IMR-90 (cell line): ENCODE data around the gene CPLX4. TPM values are rescaled to one million over a fixed set of nuclear protein-coding genes. Genes with fewer than 3 reads are reported as not detected.

Source experiments
- ATAC-seq: fragments of 200-7000 bp; cut with Tn5 transposase; 2 replicates; pipeline ENCODE4 v1.9.1; 2020; ENCODE audit warnings: low read depth, mild to moderate bottlenecking, moderate library complexity
- BruUV-seq: library from RNA; stranded (reverse); fragments of 400-500 nt; replicated peaks from 2 replicates; lab custom pipeline; 2021; lab: Mats Ljungman, UMichigan
- CTCF ChIA-PET: fragments of 300-600 bp; formaldehyde crosslinking; extraction: SDS; loops from one replicate; lab custom pipeline; 2021; ENCODE audit warnings: antibody characterized with exemption; lab: Yijun Ruan, JAX
- POLR2A ChIA-PET: fragments of 300-600 bp; sonication (Branson Sonifier 250); formaldehyde crosslinking; loops from one replicate; lab custom pipeline; 2022; ENCODE audit warnings: antibody characterized with exemption; ENCODE audit not compliant: unreplicated experiment; lab: Charles Lee
- DNase-seq: peaks from one replicate; pipeline ENCODE4 v3.0.0; 2013
- H2AFZ ChIP-seq: replicated peaks from 2 replicates; pipeline ENCODE3; 2013; ENCODE audit warnings: low read length, mild to moderate bottlenecking; ENCODE audit not compliant: poor library complexity
- H2AK5ac ChIP-seq: 2 replicates; pipeline ENCODE4 v1.6.1; 2013; ENCODE audit warnings: low read depth, low read length, inconsistent platforms
- H2AK9ac ChIP-seq: replicated peaks from 2 replicates; pipeline ENCODE3; 2013; ENCODE audit warnings: mild to moderate bottlenecking, low read depth, low read length, moderate library complexity; ENCODE audit not compliant: poor library complexity
- H2BK120ac ChIP-seq: 2 replicates; pipeline ENCODE4 v1.6.1; 2013; ENCODE audit warnings: low read depth, low read length, inconsistent platforms
- H2BK15ac ChIP-seq: 3 replicates; pipeline ENCODE4 v1.6.1; 2013; ENCODE audit warnings: low read depth, low read length, inconsistent platforms
- H2BK20ac ChIP-seq: 2 replicates; pipeline ENCODE4 v1.6.1; 2013; ENCODE audit warnings: low read depth, mild to moderate bottlenecking, inconsistent platforms, low read length, moderate library complexity
- H2BK5ac ChIP-seq: 2 replicates; pipeline ENCODE4 v1.6.1; 2013; ENCODE audit warnings: mild to moderate bottlenecking, low read depth, low read length, inconsistent platforms; ENCODE audit not compliant: poor library complexity, severe bottlenecking
- H3K14ac ChIP-seq: replicated peaks from 2 replicates; pipeline ENCODE4 v1.6.1; 2013; ENCODE audit warnings: low read depth, low read length, inconsistent platforms
- H3K18ac ChIP-seq: 2 replicates; pipeline ENCODE4 v1.6.1; 2013; ENCODE audit warnings: low read depth, low read length, control low read depth
- H3K23ac ChIP-seq: 2 replicates; pipeline ENCODE4 v1.6.1; 2013; ENCODE audit warnings: low read depth, low read length, inconsistent platforms
- H3K27ac ChIP-seq: 2 replicates; pipeline ENCODE4 v1.5.1; 2013; ENCODE audit warnings: mild to moderate bottlenecking, control low read depth, low read length; ENCODE audit not compliant: insufficient read depth
- H3K27me3 ChIP-seq: 2 replicates; pipeline ENCODE4 v1.6.1; 2013; ENCODE audit warnings: low read length; ENCODE audit not compliant: control insufficient read depth, insufficient read depth
- H3K36me3 ChIP-seq: 2 replicates; pipeline ENCODE4 v1.6.1; 2013; ENCODE audit warnings: low read length, mixed read lengths; ENCODE audit not compliant: control insufficient read depth, insufficient read depth
- H3K4ac ChIP-seq: 2 replicates; pipeline ENCODE4 v1.6.1; 2013; ENCODE audit warnings: low read depth, low read length, inconsistent platforms
- H3K4me1 ChIP-seq: 2 replicates; pipeline ENCODE4 v1.6.1; 2013; ENCODE audit warnings: low read length, mixed read lengths; ENCODE audit not compliant: control insufficient read depth, insufficient read depth
- H3K4me2 ChIP-seq: 2 replicates; pipeline ENCODE4 v1.6.1; 2013; ENCODE audit warnings: low read depth, mild to moderate bottlenecking, control low read depth, low read length, moderate library complexity
- H3K4me3 ChIP-seq: 2 replicates; pipeline ENCODE4 v1.5.1; 2013; ENCODE audit warnings: low read depth, mild to moderate bottlenecking, control low read depth, low read length, moderate library complexity; ENCODE audit not compliant: insufficient read depth
- H3K56ac ChIP-seq: 2 replicates; pipeline ENCODE4 v1.6.1; 2013; ENCODE audit warnings: low read length, inconsistent platforms; ENCODE audit not compliant: insufficient read depth; ENCODE audit errors: extremely low read depth
- H3K79me1 ChIP-seq, 2 experiments: 2 replicates each; pipeline ENCODE4 v1.6.1; 2013; ENCODE audit warnings: low read length in 2 of 2, inconsistent platforms in 1 of 2, low read depth in 1 of 2
- H3K9ac ChIP-seq: 2 replicates; pipeline ENCODE4 v1.6.1; 2013; ENCODE audit warnings: low read depth, low read length, control low read depth
- H3K9me1 ChIP-seq: 2 replicates; pipeline ENCODE4 v1.6.1; 2013; ENCODE audit warnings: low read length, inconsistent platforms; ENCODE audit not compliant: insufficient read depth
- H3K9me3 ChIP-seq: 2 replicates; pipeline ENCODE4 v1.6.1; 2013; ENCODE audit warnings: low read length; ENCODE audit not compliant: control insufficient read depth, insufficient read depth
- H4K20me1 ChIP-seq: 2 replicates; pipeline ENCODE4 v1.6.1; 2013; ENCODE audit warnings: low read length, inconsistent platforms; ENCODE audit not compliant: insufficient read depth
- H4K5ac ChIP-seq: 2 replicates; pipeline ENCODE4 v1.6.1; 2013; ENCODE audit warnings: mild to moderate bottlenecking, low read depth, low read length, control low read depth
- H4K8ac ChIP-seq, 2 experiments: 2 replicates each; pipeline ENCODE4 v1.6.1; 2013; ENCODE audit warnings: low read depth in 2 of 2, low read length in 2 of 2, control low read depth in 1 of 2, inconsistent platforms in 1 of 2
- H4K91ac ChIP-seq: 2 replicates; pipeline ENCODE4 v1.6.1; 2013; ENCODE audit warnings: low read depth, low read length, inconsistent platforms; ENCODE audit not compliant: insufficient read depth
- BHLHE40 ChIP-seq: fragments of 150-350 bp; IDR thresholded peaks from 2 replicates; pipeline ENCODE4 v1.6.1; 2016; ENCODE audit warnings: mild to moderate bottlenecking, low read depth, low read length
- CEBPB ChIP-seq: IDR thresholded peaks from 2 replicates; pipeline ENCODE4 v1.6.1; 2012; ENCODE audit warnings: low read depth, low read length, improper control_type of control experiment
- CHD1 ChIP-seq: IDR thresholded peaks from 2 replicates; pipeline ENCODE4 v1.6.1; 2012; ENCODE audit warnings: low read depth, low read length, improper control_type of control experiment
- FOS ChIP-seq: fragments of 150-350 bp; IDR thresholded peaks from 2 replicates; pipeline ENCODE4 v1.6.1; 2016; ENCODE audit warnings: low read depth, low read length
- MAFK ChIP-seq: IDR thresholded peaks from 2 replicates; pipeline ENCODE4 v1.6.1; 2012; ENCODE audit warnings: low read depth, low read length, improper control_type of control experiment
- MAZ ChIP-seq: IDR thresholded peaks from 2 replicates; pipeline ENCODE4 v1.6.1; 2012; ENCODE audit warnings: low read depth, mild to moderate bottlenecking, low read length, improper control_type of control experiment, moderate library complexity, borderline replicate concordance
- MXI1 ChIP-seq: IDR thresholded peaks from 2 replicates; pipeline ENCODE4 v1.6.1; 2012; ENCODE audit warnings: low read depth, mild to moderate bottlenecking, low read length, moderate library complexity, borderline replicate concordance
- NFE2L2 ChIP-seq: fragments of 150-350 bp; IDR thresholded peaks from 2 replicates; pipeline ENCODE4 v1.6.1; 2016; ENCODE audit warnings: low read depth, mild to moderate bottlenecking, low read length
- POLR2A ChIP-seq: IDR thresholded peaks from 2 replicates; pipeline ENCODE4 v1.6.1; 2012; ENCODE audit warnings: mild to moderate bottlenecking, low read depth, low read length
- RAD21 ChIP-seq: IDR thresholded peaks from 2 replicates; pipeline ENCODE4 v1.6.1; 2012; ENCODE audit warnings: low read length, improper control_type of control experiment
- RCOR1 ChIP-seq: IDR thresholded peaks from 2 replicates; pipeline ENCODE4 v1.6.1; 2012; ENCODE audit warnings: mild to moderate bottlenecking, low read length, improper control_type of control experiment; ENCODE audit not compliant: insufficient replicate concordance
- RFX5 ChIP-seq: IDR thresholded peaks from 2 replicates; pipeline ENCODE4 v1.8.0; 2012; ENCODE audit warnings: low read depth, mild to moderate bottlenecking, low read length, moderate library complexity
- SMC3 ChIP-seq: fragments of 150-350 bp; IDR thresholded peaks from 2 replicates; pipeline ENCODE4 v1.6.1; 2016; ENCODE audit warnings: low read depth, mild to moderate bottlenecking, antibody characterized with exemption, low read length, moderate library complexity
- USF2 ChIP-seq: fragments of 150-350 bp; IDR thresholded peaks from 2 replicates; pipeline ENCODE4 v1.6.1; 2017; ENCODE audit warnings: mild to moderate bottlenecking, antibody characterized with exemption, low read length, low read depth
- WGBS, 2 experiments: methylation state at CpG; one replicate each; pipeline versions ENCODE4 v1.1.5 to v1.1.7; 2013; ENCODE audit warnings: missing lambda C conversion rate in 2 of 2; ENCODE audit not compliant: insufficient read length in 1 of 2; ENCODE audit errors: extremely low coverage in 2 of 2; 5-methylcytosine and 5-hydroxymethylcytosine counted together
- dilution Hi-C: fragments of 300-500 bp; cut with HindIII; formaldehyde crosslinking; loops from one replicate; pipeline ENCODE4 v1.14.3; 2018; ENCODE audit warnings: low sequenced_read_pairs; ENCODE audit not compliant: unreplicated experiment
- in situ Hi-C: fragments of 300-500 bp; cut with MboI; formaldehyde crosslinking; loops from 3 replicates; pipeline ENCODE4 v1.14.3; 2019; ENCODE audit warnings: low sequenced_read_pairs, inconsistent platforms, mixed read lengths
- intact Hi-C: fragments of 100-400 bp; cut with micrococcal nuclease; formaldehyde crosslinking; loops from 2 replicates; pipeline ENCODE4 v1.10.0; 2022
- polyA plus RNA-seq, 3 experiments: library from polyadenylated mRNA; depleted of rRNA; stranded (reverse); fragments of >200 nt; gene quantifications; 2 replicates each; pipeline ENCODE4 v1.2.3, GENCODE V29; 2012; ENCODE audit warnings: low replicate concordance in 1 of 3
- total RNA-seq: library from RNA; depleted of rRNA; stranded (reverse); fragments of >200 nt; gene quantifications from 2 replicates; pipeline ENCODE4 v1.2.3, GENCODE V29; 2012
- TF ChIP-seq, protein P1 (sequence below): fragments of 150-350 bp; IDR thresholded peaks from 2 replicates; pipeline ENCODE4 v1.6.1; 2016; ENCODE audit warnings: low read depth, mild to moderate bottlenecking, low read length, moderate library complexity, borderline replicate concordance
- TF ChIP-seq, protein P2 (sequence below): conservative IDR thresholded peaks from 2 replicates; pipeline ENCODE4 v1.5.1; 2012; ENCODE audit warnings: mild to moderate bottlenecking, low read depth, low read length, improper control_type of control experiment

CPLX4 gene
- total and polyA plus RNA-seq, 2 of the 4 experiments (the other 2 are of a cell fraction): not detected

- DNase-seq (no peak), ATAC-seq (no peak)
- H2BK15ac ChIP-seq: no peak overlapping the region
- no peak overlapping the region for H2BK5ac ChIP-seq
- no peak overlapping the region for H4K91ac ChIP-seq
- H4K5ac ChIP-seq: no peak overlapping the region
- WGBS, 2 experiments: 40% methylated on average over 1 of the region's 8 CpGs; no CpG with 5 or more reads in 1 of the 2 experiments
- H3K79me1 ChIP-seq: no peaks in the 10 kb centered on the region
- no peaks in the 10 kb centered on the region for H4K20me1 ChIP-seq
- in situ Hi-C loops (no loop called here), dilution Hi-C loops (no loop called here), intact Hi-C loops (no loop called here)
- no peak overlapping the region for H3K4me3 ChIP-seq
- no peak overlapping the region for H2BK20ac ChIP-seq
- no peak overlapping the region for H2BK120ac ChIP-seq
- H2AK9ac ChIP-seq: no peak overlapping the region
- H3K9me1 ChIP-seq: no peaks in the 10 kb centered on the region
- no peak overlapping the region for H3K23ac ChIP-seq
- no peak overlapping the region for H3K4ac ChIP-seq
- no peak overlapping the region for H4K8ac ChIP-seq
- no peaks in the 10 kb centered on the region for H3K9me3 ChIP-seq
- no peaks in the 10 kb centered on the region for H3K36me3 ChIP-seq
- no peak overlapping the region for H2AK5ac ChIP-seq
- no peak overlapping the region for H3K14ac ChIP-seq
- no peak overlapping the region for H3K4me2 ChIP-seq
- H2AFZ ChIP-seq: no peak overlapping the region
- no peak overlapping the region for H3K56ac ChIP-seq
- CTCF ChIA-PET: interaction anchor here (1.2 kb wide), 1 partner anchor 10 kb away, joined by 3 read pairs; no protein-coding TSS in a partner anchor
- H3K4me1 ChIP-seq: no peaks in the 10 kb centered on the region
- TF ChIP-seq FOS: no peak
- no peak for TF ChIP-seq USF2
- TF ChIP-seq CEBPB: no peak
- TF ChIP-seq, protein P1, sequence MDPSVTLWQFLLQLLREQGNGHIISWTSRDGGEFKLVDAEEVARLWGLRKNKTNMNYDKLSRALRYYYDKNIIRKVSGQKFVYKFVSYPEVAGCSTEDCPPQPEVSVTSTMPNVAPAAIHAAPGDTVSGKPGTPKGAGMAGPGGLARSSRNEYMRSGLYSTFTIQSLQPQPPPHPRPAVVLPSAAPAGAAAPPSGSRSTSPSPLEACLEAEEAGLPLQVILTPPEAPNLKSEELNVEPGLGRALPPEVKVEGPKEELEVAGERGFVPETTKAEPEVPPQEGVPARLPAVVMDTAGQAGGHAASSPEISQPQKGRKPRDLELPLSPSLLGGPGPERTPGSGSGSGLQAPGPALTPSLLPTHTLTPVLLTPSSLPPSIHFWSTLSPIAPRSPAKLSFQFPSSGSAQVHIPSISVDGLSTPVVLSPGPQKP: no peak
- TF ChIP-seq RFX5: no peak
- no peak for TF ChIP-seq NFE2L2
- no peak for TF ChIP-seq MAFK
- TF ChIP-seq SMC3: no peak
- TF ChIP-seq RCOR1: no peak
- TF ChIP-seq MXI1: no peak
- TF ChIP-seq RAD21: no peak
- TF ChIP-seq POLR2A: no peak
- TF ChIP-seq MAZ: no peak
- TF ChIP-seq, protein P2, sequence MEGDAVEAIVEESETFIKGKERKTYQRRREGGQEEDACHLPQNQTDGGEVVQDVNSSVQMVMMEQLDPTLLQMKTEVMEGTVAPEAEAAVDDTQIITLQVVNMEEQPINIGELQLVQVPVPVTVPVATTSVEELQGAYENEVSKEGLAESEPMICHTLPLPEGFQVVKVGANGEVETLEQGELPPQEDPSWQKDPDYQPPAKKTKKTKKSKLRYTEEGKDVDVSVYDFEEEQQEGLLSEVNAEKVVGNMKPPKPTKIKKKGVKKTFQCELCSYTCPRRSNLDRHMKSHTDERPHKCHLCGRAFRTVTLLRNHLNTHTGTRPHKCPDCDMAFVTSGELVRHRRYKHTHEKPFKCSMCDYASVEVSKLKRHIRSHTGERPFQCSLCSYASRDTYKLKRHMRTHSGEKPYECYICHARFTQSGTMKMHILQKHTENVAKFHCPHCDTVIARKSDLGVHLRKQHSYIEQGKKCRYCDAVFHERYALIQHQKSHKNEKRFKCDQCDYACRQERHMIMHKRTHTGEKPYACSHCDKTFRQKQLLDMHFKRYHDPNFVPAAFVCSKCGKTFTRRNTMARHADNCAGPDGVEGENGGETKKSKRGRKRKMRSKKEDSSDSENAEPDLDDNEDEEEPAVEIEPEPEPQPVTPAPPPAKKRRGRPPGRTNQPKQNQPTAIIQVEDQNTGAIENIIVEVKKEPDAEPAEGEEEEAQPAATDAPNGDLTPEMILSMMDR: no peak
- no peak for TF ChIP-seq CHD1
- TF ChIP-seq BHLHE40: no peak
- no TSS peak for BruUV-seq
- H3K27ac ChIP-seq: no peak overlapping the region
- H3K9ac ChIP-seq: no peak overlapping the region
- POLR2A ChIA-PET: no interaction called here
- peaks cover 66% of the 10 kb centered on the region for H3K27me3 ChIP-seq
- H3K18ac ChIP-seq: no peak overlapping the region
Observed at GRCh38 chr18:59298871-59299270, 19.6 kb downstream of the CPLX4 start.
